Spleen (tissue), 7 donors: Measurements from ENCODE around the gene MPC2.

Source experiments
- POLR2A ChIP-seq, 3 donors: fragments of 450-650 bp; IDR thresholded peaks; one replicate each; pipeline ENCODE4 v1.5.1; 2017; ENCODE audit warnings: antibody characterized with exemption in 3 of 3, mild to moderate bottlenecking in 1 of 3
- TF ChIP-seq, protein P1 (sequence below), 11 experiments: fragments of 200-600 bp in 7 of 11; fragments of 450-650 bp in 4 of 11; sonication (generic) in 4 of 11; IDR thresholded peaks in 8 of 11; conservative IDR thresholded peaks in 3 of 11; 1 replicate in 7 of 11; 2 replicates in 4 of 11; pipeline versions ENCODE4 v1.4.0 to v1.8.0; 2016 to 2021; ENCODE audit warnings: antibody characterized with exemption in 11 of 11, inconsistent platforms in 4 of 11, mild to moderate bottlenecking in 1 of 11
- donor health status: DM: no; HTN: no; CAD: no; lungs with moderate emphysema.
- donor health status: DM: no; HTN: no; CAD: no.
- donor health status: DM: no; HTN: no; CAD: no.

DNA sequence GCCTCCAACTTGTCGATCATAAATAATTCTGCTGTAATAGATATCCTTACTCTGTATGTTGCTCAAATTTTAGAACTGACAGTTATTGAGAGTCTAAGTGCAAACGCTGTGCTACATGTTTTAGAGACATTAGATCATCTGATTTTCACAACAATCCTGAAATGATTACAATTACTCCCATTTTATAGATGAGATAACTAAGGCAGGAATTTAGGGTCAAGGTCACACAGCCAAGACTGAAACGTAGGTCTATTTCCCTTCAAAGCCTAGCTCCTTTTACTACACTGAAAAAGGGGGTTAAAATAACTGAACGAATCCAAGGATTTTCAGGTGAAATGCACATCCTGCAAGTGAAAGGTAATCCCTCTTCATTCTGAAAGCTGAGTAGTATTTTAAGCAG is 3.1 kb downstream of the MPC2 start:
- TF ChIP-seq, protein P1, sequence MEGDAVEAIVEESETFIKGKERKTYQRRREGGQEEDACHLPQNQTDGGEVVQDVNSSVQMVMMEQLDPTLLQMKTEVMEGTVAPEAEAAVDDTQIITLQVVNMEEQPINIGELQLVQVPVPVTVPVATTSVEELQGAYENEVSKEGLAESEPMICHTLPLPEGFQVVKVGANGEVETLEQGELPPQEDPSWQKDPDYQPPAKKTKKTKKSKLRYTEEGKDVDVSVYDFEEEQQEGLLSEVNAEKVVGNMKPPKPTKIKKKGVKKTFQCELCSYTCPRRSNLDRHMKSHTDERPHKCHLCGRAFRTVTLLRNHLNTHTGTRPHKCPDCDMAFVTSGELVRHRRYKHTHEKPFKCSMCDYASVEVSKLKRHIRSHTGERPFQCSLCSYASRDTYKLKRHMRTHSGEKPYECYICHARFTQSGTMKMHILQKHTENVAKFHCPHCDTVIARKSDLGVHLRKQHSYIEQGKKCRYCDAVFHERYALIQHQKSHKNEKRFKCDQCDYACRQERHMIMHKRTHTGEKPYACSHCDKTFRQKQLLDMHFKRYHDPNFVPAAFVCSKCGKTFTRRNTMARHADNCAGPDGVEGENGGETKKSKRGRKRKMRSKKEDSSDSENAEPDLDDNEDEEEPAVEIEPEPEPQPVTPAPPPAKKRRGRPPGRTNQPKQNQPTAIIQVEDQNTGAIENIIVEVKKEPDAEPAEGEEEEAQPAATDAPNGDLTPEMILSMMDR (IDR thresholded peaks at IDR 0.05 in 8 of 11, conservative IDR thresholded peaks at IDR 0.05 in 3 of 11), result no peak
- TF ChIP-seq POLR2A (IDR thresholded peaks at IDR 0.05), result no peak
